Hypothalamus (tissue), 51 donors: Measurements from ENCODE around the gene ZC3H10.

Source experiments
- DNase-seq, 51 donors: peaks; one replicate each; lab custom pipeline; 2025; lab: John Stamatoyannopoulos, UW

ZC3H10 gene

DNA sequence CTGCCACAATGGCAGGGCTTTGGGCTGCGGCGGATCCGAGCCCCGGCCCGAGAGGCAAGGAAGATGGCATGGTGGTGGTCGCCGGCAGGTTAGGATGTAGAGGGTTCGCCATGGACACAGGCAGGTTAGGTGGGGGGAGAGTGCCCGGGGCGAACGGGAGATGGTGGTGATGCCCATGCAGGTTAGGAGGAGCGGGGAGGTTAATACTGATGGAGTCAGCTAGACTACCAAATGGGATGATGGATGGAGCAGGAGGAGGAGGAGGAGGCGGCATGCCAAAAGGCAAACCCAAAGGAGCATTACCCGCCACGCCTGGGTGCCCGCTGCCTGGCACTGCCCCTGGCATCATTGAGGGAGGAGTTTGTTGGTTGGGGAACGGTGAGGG, 46.3 kb downstream of the ZC3H10 start:
- DNase-seq: no peak

DNA sequence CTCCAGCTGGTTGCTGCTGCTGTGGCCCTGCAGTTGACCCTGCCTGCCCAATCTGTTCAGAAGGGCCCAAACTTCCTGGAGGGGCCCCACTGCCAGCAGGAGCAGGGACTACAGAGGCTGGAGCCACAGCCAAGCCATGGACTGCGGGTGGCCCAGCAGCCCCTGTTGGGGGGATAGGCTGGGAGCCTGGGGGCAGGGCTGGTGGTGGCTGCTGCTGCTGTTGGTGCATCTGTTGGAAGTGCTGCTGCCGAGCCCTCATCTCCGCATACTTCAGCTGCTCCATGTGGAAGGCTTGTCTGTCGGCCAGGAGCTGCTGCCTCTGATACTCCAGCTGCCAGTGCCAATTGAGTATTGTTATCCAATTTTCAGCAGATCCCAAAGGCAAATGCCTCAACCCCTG, 47.3 kb downstream of the ZC3H10 start:
- DNase-seq: no peak

DNA sequence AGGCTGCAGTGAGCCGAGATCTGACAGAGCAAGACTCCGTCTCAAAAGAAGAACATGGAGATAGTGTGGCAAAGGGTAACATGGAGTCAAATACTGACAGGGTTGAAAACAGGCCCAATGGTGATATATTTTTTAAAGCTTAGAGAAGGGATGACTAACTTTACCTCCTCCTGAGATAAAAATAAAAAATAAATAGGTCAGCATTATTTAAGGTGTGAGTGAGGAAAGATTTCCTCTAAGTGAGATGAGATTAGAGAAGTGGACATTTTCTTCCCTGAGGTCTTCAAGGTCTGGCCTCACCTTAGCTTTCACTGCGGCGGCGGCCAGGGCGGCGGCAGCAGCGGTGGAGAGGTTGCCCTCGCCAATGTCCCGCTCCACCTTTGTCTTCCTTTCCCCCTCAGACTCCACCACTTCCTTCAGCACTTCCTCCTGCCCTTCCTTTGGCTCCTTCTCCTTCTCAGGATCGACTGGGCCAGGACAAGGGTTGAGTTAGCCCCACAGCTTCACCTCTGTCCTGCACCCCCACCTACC, 51.2 kb downstream of the ZC3H10 start:
- no peak for DNase-seq

DNA sequence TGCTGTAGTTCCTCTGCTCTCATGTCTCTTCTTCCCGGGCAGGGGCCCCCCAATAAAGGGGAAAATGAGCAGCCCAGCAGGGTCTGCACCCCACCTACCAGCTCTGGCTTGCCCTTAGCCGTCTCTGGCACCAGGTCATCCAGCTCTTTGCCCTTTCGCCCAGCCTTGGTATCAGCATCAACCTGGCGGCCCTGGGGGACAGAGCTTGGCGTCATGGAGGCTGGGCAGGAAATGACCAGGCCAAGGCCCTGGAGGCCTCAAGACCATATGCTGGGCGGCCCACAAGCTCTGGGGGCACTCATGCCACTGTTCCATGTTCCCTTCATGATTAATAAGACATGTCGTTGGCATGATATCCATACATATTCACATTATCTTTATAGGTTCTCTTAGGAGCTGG, 54.8 kb downstream of the ZC3H10 start:
- DNase-seq: no peak
